Endothelial cell of umbilical vein (primary cell): ENCODE results near the gene PSKH1. TPM values are rescaled to one million over a fixed set of nuclear protein-coding genes. Genes with fewer than 3 reads are reported as not detected.

ENCODE experiments used
- BruUV-seq: library from RNA; stranded (reverse); fragments of 400-500 nt; replicated peaks from 2 replicates; lab custom pipeline; 2021; lab: Mats Ljungman, UMichigan
- CTCF ChIA-PET: fragments of 300-600, 350-600 bp; sonication (Branson Sonifier 250); formaldehyde crosslinking; loops from one replicate; lab custom pipeline; 2021; ENCODE audit warnings: antibody characterized with exemption, inconsistent platforms; lab: Charles Lee
- POLR2A ChIA-PET: fragments of 300-600, 350-600 bp; sonication (Branson Sonifier 250); formaldehyde crosslinking; loops from one replicate; lab custom pipeline; 2021; ENCODE audit warnings: antibody characterized with exemption, inconsistent platforms; lab: Charles Lee
- DNase-seq: peaks from one replicate; pipeline ENCODE4 v3.0.0-alpha.2; 2011; ENCODE audit warnings: low read depth, low spot score
- FAIRE-seq: peaks from 2 replicates; lab custom pipeline; 2011; peaks lifted over from hg19 to GRCh38; lab: Jason Lieb, UNC
- H2AFZ ChIP-seq: 2 replicates; pipeline ENCODE4 v1.6.0; 2012; ENCODE audit warnings: low read depth, low read length, control low read depth, inconsistent platforms
- H3K27ac ChIP-seq: 2 replicates; pipeline ENCODE4 v1.5.1; 2011; ENCODE audit warnings: low read depth, mild to moderate bottlenecking, control low read depth, low read length, moderate library complexity; ENCODE audit not compliant: insufficient read depth
- H3K27me3 ChIP-seq, 2 experiments: 2 replicates each; pipeline versions ENCODE4 v1.6.0 to v1.6.1; 2011; ENCODE audit warnings: low read length in 2 of 2, mixed read lengths in 1 of 2; ENCODE audit not compliant: control insufficient read depth in 2 of 2, insufficient read depth in 2 of 2
- H3K36me3 ChIP-seq, 2 experiments: 2 replicates in 1 of 2; 3 replicates in 1 of 2; pipeline ENCODE4 v1.5.1; 2011; ENCODE audit warnings: low read length in 2 of 2, mild to moderate bottlenecking in 1 of 2, moderate library complexity in 1 of 2; ENCODE audit not compliant: control insufficient read depth in 2 of 2, insufficient read depth in 2 of 2; ENCODE audit errors: extremely low read depth in 1 of 2
- H3K4me1 ChIP-seq: 3 replicates; pipeline ENCODE4 v1.5.1; 2011; ENCODE audit warnings: mild to moderate bottlenecking, low read length; ENCODE audit not compliant: control insufficient read depth, insufficient read depth; ENCODE audit errors: extremely low read depth
- H3K4me2 ChIP-seq: 2 replicates; pipeline ENCODE4 v1.6.1; 2011; ENCODE audit warnings: low read length, control low read depth, mixed read lengths; ENCODE audit not compliant: insufficient read depth
- H3K4me3 ChIP-seq, 3 experiments: fragments of 200-600 bp in 1 of 3; sonication (generic), shearing (Covaris generic) in 1 of 3; replicated peaks in 1 of 3; 2 replicates each; pipeline ENCODE4 v1.5.1; 2011 to 2016; ENCODE audit warnings: control low read depth in 3 of 3, low read length in 3 of 3, mild to moderate bottlenecking in 2 of 3, inconsistent platforms in 1 of 3, low read depth in 1 of 3, moderate library complexity in 1 of 3; ENCODE audit not compliant: insufficient read depth in 1 of 3
- H3K79me2 ChIP-seq: 2 replicates; pipeline ENCODE4 v1.6.0; 2012; ENCODE audit warnings: low read length, inconsistent platforms; ENCODE audit not compliant: control insufficient read depth, insufficient read depth
- H3K9ac ChIP-seq: replicated peaks from 2 replicates; pipeline ENCODE3; 2011; ENCODE audit warnings: low read length, control low read depth; ENCODE audit not compliant: insufficient read depth; ENCODE audit errors: extremely low read depth
- H3K9me1 ChIP-seq: replicated peaks from 3 replicates; pipeline ENCODE4 v1.6.0; 2011; ENCODE audit warnings: mild to moderate bottlenecking, low read length; ENCODE audit not compliant: control insufficient read depth, insufficient read depth; ENCODE audit errors: extremely low read depth
- H3K9me3 ChIP-seq: replicated peaks from 2 replicates; pipeline ENCODE4 v1.5.1; 2012; ENCODE audit warnings: low read length, inconsistent platforms; ENCODE audit not compliant: control insufficient read depth, insufficient read depth
- H4K20me1 ChIP-seq: replicated peaks from 2 replicates; pipeline ENCODE3; 2011; ENCODE audit warnings: mild to moderate bottlenecking, low read length; ENCODE audit not compliant: control insufficient read depth, insufficient read depth; ENCODE audit errors: extremely low read depth
- EZH2 ChIP-seq: IDR thresholded peaks from 2 replicates; pipeline ENCODE4 v1.6.1; 2012; ENCODE audit warnings: borderline replicate concordance, low read depth, mild to moderate bottlenecking, moderate library complexity, low read length, inconsistent platforms; ENCODE audit not compliant: severe bottlenecking
- GATA2 ChIP-seq: IDR thresholded peaks from 2 replicates; pipeline ENCODE4 v1.7.0; 2011; ENCODE audit warnings: low read depth, mild to moderate bottlenecking, moderate library complexity, mixed read lengths, low read length; ENCODE audit not compliant: insufficient read length, insufficient read depth
- JUN ChIP-seq: IDR thresholded peaks from 2 replicates; pipeline ENCODE4 v1.6.1; 2011; ENCODE audit warnings: borderline replicate concordance, low read depth; ENCODE audit not compliant: insufficient read length, insufficient read depth
- MYC ChIP-seq: IDR thresholded peaks from one replicate; pipeline ENCODE4 v1.6.1; 2011; ENCODE audit warnings: mild to moderate bottlenecking, low read depth, low read length
- POLR2A ChIP-seq: IDR thresholded peaks from 2 replicates; pipeline ENCODE4 v1.6.1; 2012; ENCODE audit warnings: low read depth, mild to moderate bottlenecking, control low read depth, low read length
- POLR2AphosphoS5 ChIP-seq: IDR thresholded peaks from 2 replicates; pipeline ENCODE4 v1.6.1; 2012; ENCODE audit warnings: low read depth, mild to moderate bottlenecking, control low read depth, low read length, moderate library complexity; ENCODE audit not compliant: insufficient read depth
- dilution Hi-C: fragments of 300-500 bp; cut with MboI; formaldehyde crosslinking; loops from one replicate; pipeline ENCODE4 v1.15.0; 2019; ENCODE audit warnings: low sequenced_read_pairs; ENCODE audit not compliant: extremely low pct_ligation_motif_present
- intact Hi-C: fragments of 100-400 bp; cut with micrococcal nuclease; formaldehyde crosslinking; loops from one replicate; pipeline ENCODE4 v1.10.0; 2022
- polyA plus RNA-seq, 4 experiments: library from polyadenylated mRNA; depleted of rRNA in 3 of 4; stranded (reverse) in 3 of 4; unstranded in 1 of 4; fragments of >200 nt; gene quantifications; 2 replicates each; pipeline versions ENCODE4 v1.2.1 to v1.2.3, GENCODE V29; 2011 to 2012; ENCODE audit warnings: missing spikeins in 1 of 4
- total RNA-seq: library from RNA; stranded (reverse); gene quantifications from 2 replicates; pipeline ENCODE4 v1.2.3, GENCODE V29; 2021
- TF ChIP-seq, protein P1 (sequence below), 2 donors: IDR thresholded peaks; 1 replicate in 1 of 2; 2 replicates in 1 of 2; pipeline ENCODE4 v1.5.1; 2011; ENCODE audit warnings: low read length in 2 of 2, mild to moderate bottlenecking in 2 of 2, moderate library complexity in 2 of 2, control low read depth in 1 of 2, inconsistent platforms in 1 of 2, low read depth in 1 of 2; ENCODE audit not compliant: insufficient read depth in 1 of 2; ENCODE audit errors: extremely low read depth in 1 of 2
- TF ChIP-seq, protein P2 (sequence below): IDR thresholded peaks from 2 replicates; pipeline ENCODE4 v1.6.1; 2011; ENCODE audit not compliant: insufficient read depth, insufficient read length

PSKH1 gene
- total and polyA plus RNA-seq, 2 donors (not counting 3 experiments of a cell fraction or from before 2014, with no cell fraction given) = 25.9 to 42.6 TPM

DNA sequence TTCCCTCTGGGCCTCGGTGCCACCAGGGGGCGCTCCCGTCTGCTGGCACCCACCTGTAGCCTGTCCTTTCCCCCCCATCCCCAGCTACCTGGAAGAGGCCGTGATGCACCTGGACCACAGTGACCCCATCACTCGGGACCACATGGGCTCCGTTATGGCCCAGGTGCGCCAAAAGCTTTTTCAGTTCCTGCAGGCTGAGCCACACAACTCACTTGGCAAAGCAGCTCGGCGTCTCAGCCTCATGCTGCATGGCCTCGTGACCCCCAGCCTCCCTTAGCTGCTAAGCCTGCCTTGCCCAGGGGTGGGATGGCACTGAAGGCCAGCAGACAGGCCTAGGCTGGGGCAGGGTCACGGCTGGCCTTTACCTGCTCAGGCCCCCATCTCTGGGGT lies 9.2 kb upstream of the PSKH1 start:
- POLR2A ChIA-PET = no interaction called here
- dilution Hi-C loops (no loop called here), intact Hi-C loops (loop anchor here (1.0 to 5.0 kb wide), 3 partner anchors 44 to 178 kb away; no protein-coding TSS in a partner anchor)
- peaks cover 8 to 70% of the 10 kb centered on the region in 2 experiments for H3K36me3 ChIP-seq
- no peaks in the 10 kb centered on the region for H3K79me2 ChIP-seq
- H3K27ac ChIP-seq = no peak overlapping the region
- DNase-seq = peak; percentile 48
- H3K9me1 ChIP-seq = no peaks in the 10 kb centered on the region
- no peaks in the 10 kb centered on the region for H3K4me1 ChIP-seq
- no peaks in the 10 kb centered on the region for H3K27me3 ChIP-seq
- no peaks in the 10 kb centered on the region for H4K20me1 ChIP-seq
- CTCF ChIA-PET = interaction anchor here (0.6 to 5.4 kb wide), 35 partner anchors 9 to 362 kb away, joined by 3 to 106 read pairs (median 6); partner anchors contain the start of genes CTRL, EDC4, NUTF2 and PSKH1
- no TSS peak for BruUV-seq
- H2AFZ ChIP-seq = no peak overlapping the region
- no peaks in the 10 kb centered on the region for H3K9me3 ChIP-seq
- no peak for FAIRE-seq
- H3K4me3 ChIP-seq = no peak overlapping the region
- no peak for TF ChIP-seq JUN
- TF ChIP-seq POLR2A = no peak
- no peak for TF ChIP-seq GATA2
- TF ChIP-seq POLR2AphosphoS5 = no peak
- TF ChIP-seq MYC = no peak
- TF ChIP-seq, protein P1, sequence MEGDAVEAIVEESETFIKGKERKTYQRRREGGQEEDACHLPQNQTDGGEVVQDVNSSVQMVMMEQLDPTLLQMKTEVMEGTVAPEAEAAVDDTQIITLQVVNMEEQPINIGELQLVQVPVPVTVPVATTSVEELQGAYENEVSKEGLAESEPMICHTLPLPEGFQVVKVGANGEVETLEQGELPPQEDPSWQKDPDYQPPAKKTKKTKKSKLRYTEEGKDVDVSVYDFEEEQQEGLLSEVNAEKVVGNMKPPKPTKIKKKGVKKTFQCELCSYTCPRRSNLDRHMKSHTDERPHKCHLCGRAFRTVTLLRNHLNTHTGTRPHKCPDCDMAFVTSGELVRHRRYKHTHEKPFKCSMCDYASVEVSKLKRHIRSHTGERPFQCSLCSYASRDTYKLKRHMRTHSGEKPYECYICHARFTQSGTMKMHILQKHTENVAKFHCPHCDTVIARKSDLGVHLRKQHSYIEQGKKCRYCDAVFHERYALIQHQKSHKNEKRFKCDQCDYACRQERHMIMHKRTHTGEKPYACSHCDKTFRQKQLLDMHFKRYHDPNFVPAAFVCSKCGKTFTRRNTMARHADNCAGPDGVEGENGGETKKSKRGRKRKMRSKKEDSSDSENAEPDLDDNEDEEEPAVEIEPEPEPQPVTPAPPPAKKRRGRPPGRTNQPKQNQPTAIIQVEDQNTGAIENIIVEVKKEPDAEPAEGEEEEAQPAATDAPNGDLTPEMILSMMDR (IDR thresholded peaks at IDR 0.05; ENCODE audit: extremely low read depth in 1 of 2, insufficient read depth in 1 of 2, low read depth in 1 of 2, low read length in 2 of 2) = peak; percentile 81 to 94
- TF ChIP-seq, protein P2, sequence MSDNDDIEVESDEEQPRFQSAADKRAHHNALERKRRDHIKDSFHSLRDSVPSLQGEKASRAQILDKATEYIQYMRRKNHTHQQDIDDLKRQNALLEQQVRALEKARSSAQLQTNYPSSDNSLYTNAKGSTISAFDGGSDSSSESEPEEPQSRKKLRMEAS = no peak
- TF ChIP-seq EZH2 = no peak
- no peak overlapping the region for H3K4me2 ChIP-seq
- no peak overlapping the region for H3K9ac ChIP-seq
